Thyroid gland (tissue), 4 donors: ENCODE results near the gene CERK.

Source experiments
- CTCF ChIP-seq, 6 experiments: fragments of 200-600 bp in 3 of 6; fragments of 450-650 bp in 3 of 6; sonication (generic) in 3 of 6; IDR thresholded peaks; one replicate each; pipeline ENCODE4 v1.5.1; 2016 to 2019; ENCODE audit warnings: antibody characterized with exemption in 6 of 6, mild to moderate bottlenecking in 2 of 6, inconsistent platforms in 1 of 6, moderate library complexity in 1 of 6
- POLR2A ChIP-seq, 2 donors: fragments of 450-650 bp; IDR thresholded peaks; one replicate each; pipeline ENCODE4 v1.6.1; 2017; ENCODE audit warnings: antibody characterized with exemption in 2 of 2, mild to moderate bottlenecking in 2 of 2, moderate library complexity in 1 of 2

DNA sequence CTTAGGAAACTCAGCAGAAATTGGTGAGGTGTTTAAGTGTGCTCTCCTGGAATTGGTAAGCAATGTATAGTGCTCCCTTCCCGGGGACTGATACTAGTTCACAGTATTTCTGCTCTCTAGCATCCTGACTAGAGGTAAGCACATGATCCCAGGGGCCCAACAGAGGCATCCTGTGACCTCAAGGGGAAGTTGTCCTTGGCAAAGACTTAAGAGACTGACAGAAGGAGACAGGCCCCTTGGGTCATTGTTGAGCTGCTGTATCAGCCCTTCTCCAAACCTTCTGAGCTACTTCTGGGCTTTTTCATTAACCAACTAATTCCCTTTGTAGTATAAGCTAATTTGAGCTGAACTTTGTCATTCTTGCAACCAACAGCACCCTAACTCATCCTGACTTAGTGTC is 20.1 kb upstream of the CERK start:
- no peak for TF ChIP-seq CTCF (IDR thresholded peaks at IDR 0.05)
- TF ChIP-seq POLR2A (IDR thresholded peaks at IDR 0.05): no peak
